Ramos (cell line): ENCODE measurements around the gene CLNS1A.
"Not testable (repeated sequence)": the region's sequence is repeated elsewhere in the genome, so short reads cannot be mapped to it uniquely, and the experiment has no call there.

Experiments
- in situ Hi-C: fragments of 300-500 bp; cut with MboI; formaldehyde crosslinking; loops from one replicate; pipeline ENCODE4 v1.14.3; 2022; ENCODE audit warnings: low sequenced_read_pairs; ENCODE audit not compliant: unreplicated experiment

CLNS1A gene

DNA sequence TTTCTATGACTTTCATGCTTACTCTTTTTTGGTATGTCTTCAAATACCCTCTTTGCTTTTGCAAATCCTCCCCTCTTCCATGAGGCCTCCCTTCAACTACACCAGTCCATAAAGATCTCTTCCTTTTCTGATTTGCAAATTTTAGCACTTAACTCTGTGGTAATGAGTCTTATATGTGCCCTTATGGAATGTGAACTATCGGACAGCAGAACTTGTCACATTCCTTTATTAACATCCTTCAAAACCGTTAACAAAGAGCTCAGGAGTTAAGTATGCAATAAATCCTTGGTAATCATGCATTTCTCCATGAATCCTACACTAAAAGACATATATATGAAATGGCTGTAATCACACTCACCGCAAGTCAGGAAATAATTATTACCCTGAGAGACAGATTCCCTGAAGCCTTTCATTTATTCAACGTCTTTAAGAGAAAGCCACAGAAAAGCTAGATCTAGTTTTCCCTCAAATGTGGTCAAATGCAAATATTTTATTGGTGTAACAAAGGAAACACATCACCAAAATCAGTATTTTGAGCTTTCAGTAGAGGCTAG, 7.4 kb downstream of the CLNS1A start:
- in situ Hi-C loops = no loop called here

DNA sequence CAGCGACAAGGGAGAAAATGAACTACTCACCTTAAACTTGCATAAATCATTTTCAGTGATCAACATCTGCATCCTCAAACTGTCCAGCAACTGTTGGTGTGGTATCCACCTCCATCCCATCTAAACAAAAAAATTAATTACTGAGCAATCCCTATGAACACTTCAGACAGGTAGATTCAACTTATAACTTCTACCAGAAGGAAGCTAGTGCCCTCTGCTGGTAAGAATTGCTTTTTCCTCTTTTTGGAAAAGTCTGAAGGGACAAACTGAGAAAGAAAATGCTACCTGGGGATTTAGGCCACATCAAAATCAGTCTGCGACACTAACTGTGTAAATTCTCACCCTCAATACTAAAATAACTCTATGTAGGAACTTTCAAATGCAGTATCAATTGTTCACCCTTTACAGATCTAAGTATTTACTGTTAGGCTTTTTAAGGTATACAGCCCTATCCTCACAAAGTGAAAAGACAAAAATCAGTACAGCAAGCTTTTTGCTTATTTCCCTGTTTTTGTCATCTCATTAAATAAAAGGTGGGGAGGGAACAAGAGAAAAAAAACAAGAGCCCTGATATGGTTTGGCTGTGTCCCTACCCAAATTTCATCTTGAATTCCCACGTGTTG, 17.9 kb downstream of the CLNS1A start:
- in situ Hi-C loops = no loop called here

DNA sequence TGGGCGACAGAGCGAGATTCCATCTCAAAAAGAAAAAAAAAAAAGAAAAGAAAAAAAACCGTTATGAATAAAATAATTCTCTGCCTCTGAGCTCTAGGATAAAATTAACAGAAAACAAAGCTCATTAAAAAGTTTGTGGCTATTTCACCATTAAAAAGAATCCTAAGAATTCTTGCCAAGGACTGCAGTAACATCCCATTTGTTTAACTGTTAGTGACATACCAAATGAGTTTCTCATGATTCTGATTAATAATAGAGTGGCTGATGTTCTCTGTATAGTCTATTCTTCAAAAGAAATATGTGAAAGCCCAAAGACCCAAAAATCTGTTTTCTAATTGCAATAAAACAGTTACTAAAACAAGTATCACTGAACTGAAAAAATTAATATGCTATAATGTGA, 19.7 kb downstream of the CLNS1A start:
- in situ Hi-C loops = no loop called here

GRCh38 chr11:77611921-77612320, 25.7 kb downstream of the CLNS1A start:
- in situ Hi-C loops = no loop called here

- in situ Hi-C loops = no loop called here
These were observed 28.4 kb downstream of the CLNS1A start for GRCh38 chr11:77609234-77609633.

DNA sequence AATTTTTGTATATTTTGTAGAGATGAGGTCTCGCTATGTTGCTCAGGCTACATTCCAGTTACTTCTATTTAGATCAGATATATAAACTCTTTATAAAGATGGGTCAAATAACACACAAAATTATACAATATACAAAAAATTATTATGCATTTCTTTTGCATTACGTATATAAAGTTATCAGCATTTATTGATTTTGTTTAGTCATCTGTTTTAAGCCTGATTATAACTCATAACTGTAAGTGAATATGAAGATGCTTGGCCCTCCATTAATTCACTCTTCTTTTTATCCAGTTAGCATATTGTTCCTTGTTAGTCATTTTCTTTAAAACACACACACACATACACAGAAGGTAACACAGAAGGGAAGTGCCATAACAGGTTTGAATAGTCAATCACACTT, 33.3 kb downstream of the CLNS1A start:
- in situ Hi-C loops = no loop called here

DNA sequence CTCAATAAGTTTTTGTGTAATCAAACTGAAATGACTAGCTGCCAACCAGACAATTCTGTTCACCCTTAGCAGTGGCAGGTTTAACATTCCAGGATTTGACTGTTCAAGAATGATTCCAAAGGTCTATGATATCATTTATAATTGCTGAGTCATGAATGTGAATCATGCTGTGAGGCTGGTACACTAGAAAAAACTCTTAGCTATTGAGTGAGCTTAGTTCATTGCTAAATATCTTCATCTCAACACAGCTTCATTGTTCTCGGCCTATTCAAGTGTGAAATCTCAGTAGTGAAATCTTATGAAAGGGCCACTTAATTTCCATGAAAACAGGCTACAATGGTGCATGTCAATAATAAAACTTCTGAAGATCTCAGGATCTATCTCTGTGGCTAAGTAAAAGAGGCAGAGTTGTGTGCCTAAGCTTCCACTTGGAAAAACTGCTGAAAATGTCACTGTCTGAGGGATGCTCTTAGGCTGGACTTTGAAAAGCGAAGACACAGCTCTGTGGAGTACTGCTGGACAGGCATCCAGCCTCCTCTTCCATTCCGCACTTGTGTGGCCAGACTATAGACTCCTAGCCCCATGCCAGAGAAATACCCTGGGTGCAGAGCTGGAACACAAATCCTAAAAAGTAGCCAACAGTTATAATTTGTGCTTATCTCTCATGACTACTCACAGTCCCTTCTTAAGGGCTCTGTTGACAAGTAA, 35.1 kb downstream of the CLNS1A start:
- in situ Hi-C loops = no loop called here

GRCh38 chr11:77598195-77598594, 39.4 kb downstream of the CLNS1A start:
- in situ Hi-C loops = no loop called here

GRCh38 chr11:77596626-77597025, 41.0 kb downstream of the CLNS1A start:
- in situ Hi-C loops = no loop called here

GRCh38 chr11:77593883-77594282, 43.7 kb downstream of the CLNS1A start:
- in situ Hi-C loops = no loop called here

DNA sequence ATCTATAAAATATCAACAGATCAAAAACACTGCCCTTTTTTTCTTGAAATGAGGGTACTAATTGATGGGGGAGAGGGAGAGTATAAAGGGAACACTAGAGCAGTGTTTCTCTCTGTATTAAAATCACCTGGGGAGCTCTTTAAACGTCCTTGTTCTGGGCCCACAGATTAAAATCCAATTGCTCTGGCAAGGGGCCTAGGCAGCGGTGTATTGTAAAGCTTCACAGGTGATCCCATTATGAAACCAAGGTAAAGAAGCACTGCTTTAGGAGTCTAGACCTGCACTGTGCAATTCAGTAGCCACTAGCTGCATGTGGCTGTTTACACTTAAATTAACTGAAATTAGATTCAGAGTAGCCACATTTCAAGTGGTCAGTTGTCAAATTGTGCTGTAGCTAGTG, 44.9 kb downstream of the CLNS1A start:
- in situ Hi-C loops = no loop called here

DNA sequence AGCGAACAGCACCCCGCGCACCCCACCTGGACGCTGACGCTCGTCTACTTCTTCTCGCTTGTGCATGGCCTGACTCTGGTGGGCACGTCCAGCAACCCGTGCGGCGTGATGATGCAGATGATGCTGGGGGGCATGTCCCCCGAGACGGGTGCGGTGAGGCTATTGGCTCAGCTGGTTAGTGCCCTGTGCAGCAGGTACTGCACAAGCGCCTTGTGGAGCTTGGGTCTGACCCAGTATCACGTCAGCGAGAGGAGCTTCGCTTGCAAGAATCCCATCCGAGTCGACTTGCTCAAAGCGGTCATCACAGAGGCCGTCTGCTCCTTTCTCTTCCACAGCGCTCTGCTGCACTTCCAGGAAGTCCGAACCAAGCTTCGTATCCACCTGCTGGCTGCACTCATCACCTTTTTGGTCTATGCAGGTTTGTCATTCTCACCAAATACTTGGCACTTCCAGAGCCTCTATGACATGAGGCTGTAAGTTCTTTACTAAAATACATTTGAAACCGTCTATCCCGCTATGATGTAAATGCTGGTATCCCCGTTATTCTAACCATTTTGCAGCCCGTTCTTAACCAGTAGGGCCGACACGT, 47.3 kb downstream of the CLNS1A start:
- in situ Hi-C loops = no loop called here

- in situ Hi-C loops = no loop called here
These were observed 47.9 kb downstream of the CLNS1A start, which contains the start of gene AQP11 for GRCh38 chr11:77589521-77590193. Gene AQP11, plus strand, starts transcription at chr11:77589953. Its CDS starts 40 bp downstream, at chr11:77589993.

DNA sequence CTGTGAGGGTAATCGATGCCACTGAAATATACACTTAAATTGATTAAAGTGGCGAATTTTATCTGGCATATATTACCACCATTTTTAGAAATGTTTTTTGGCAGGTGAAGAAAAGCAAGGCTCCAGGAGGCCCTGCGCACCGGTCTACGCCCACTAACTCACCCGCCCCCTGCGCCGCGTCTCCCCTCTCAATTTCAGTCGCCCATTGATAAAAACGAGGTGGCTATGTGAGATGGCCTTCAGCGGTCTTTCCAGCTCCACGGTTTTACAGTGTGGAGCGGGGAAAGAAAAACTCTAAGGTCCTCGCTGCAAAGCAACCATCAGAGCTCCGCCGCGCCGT, 48.4 kb downstream of the CLNS1A start:
- in situ Hi-C loops = no loop called here

DNA sequence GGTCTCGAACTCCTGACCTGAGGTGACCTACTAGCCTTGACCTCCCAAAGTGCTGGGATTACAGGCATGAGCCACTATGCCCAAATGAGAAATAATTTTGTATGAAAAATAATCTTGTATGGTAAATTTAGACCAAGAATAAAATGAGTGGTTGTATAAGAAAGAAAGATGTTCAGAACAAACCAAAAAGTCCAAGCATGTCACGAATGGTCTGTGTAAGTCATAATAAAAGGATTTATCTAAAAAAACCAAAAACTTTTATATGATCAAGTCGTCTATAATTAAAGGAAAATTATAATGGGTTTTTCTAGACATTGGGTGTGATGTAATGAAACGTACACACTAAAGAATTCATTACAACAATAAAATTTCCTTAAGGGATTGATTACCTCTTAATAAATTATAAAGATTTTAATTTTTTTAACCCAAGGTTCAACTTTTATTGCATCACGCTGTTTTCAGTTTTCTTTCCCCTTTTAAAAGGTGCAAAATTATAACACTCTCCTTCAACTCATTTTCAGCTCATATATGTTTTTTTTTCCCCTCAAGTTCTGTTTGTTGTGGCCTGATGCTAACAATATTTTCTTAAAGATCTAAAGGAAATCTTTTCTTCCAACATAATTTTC, 56.8 kb downstream of the CLNS1A start:
- in situ Hi-C loops = no loop called here

DNA sequence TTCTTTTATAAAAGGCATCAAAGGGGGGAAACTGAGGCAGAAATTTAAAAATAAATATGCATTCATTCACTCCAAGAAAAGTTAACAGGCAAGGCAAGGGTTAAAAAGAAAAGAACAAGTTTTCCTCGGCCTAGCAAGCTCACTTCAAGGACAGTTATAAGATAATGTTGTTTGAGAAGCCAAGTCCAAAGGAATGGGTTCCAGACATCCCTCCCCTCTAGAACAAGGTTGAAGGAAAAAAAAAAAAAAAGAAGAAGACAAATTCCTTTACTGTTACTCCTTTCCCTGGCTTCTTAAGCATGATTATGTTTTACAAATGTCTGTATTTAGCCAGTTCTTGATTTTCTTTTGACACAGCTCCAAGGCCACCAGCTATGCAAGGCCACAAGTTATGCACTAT, 62.2 kb downstream of the CLNS1A start:
- in situ Hi-C loops = not testable (repeated sequence)

- in situ Hi-C loops = not testable (repeated sequence)
These were observed 66.7 kb downstream of the CLNS1A start for GRCh38 chr11:77570896-77571295.

- in situ Hi-C loops = no loop called here
These were observed 67.9 kb downstream of the CLNS1A start for GRCh38 chr11:77569676-77570070.

DNA sequence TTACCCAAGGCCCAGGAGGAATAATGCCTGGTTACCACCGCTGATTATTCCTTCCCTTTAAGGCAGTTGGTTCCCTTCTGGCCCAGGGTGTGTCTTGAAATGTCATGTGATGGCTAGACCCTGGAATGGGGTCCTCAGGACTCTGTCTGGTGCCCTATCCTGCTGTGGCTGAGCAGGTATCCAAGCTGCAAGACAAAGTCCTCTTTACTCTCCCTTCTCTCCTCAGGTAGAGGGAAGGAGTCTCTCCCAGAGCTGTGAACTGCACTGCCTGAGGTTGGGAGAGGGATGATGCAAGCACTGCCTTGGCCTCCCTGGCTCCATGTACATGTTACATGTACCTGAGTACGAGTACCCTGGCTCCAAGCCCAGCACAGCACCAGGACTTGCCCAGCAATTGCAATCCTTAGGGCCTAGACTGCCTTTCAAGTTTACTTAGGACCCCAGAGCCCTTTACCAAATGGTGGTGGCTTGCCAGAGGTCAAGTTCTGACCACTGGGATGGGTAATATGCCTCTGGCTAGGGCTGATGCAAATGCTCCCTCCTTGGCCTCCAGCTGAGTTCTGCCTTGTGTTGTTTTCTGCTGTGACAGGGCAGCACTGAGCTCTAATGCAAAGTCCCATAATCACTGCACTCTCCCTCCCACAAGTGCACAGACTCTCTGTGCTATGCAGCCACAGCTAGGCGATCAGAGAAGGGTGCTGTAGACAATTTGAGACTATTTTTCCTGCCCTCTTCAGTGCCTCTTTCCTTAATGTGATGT, 68.5 kb downstream of the CLNS1A start:
- in situ Hi-C loops = no loop called here

DNA sequence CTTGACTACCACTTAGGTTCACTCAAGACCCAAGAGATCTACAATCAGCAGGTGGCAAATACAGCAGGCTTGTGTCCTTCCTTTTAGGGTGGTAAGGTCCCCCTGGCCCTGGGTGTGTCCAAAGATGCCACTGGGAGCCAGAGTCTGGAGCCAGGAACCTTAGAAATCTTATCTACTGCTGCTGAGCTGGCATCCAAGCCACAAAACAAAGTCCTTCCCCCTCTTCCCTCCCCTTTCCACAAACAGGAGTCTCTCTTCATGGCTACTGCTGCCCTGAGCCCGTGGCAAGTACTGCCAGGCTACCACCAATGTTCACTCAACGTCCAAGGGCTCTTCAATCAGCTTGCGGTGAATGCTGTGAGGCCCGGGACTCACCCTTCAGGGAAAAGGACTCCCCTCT, 69.3 kb downstream of the CLNS1A start:
- in situ Hi-C loops = no loop called here
